Measurements from ENCODE around the gene SLC9C1.

SLC9C1 gene

GRCh38 chr3:112114576-112115160 is 179.3 kb downstream of the SLC9C1 start:
- Histone ChIP-seq H3K9ac (no peak overlapping the region), H3K36me3 (ENCODE audit: insufficient read depth) (no peaks in the 10 kb centered on the region), H2AFZ (ENCODE audit: low read depth) (no peak overlapping the region), H3K27me3 (ENCODE audit: insufficient read depth, low read depth) (no peaks in the 10 kb centered on the region), H4K20me1 (ENCODE audit: insufficient read depth) (no peaks in the 10 kb centered on the region), H3K4me3 (IDR thresholded peaks at IDR 0.05; ENCODE audit: insufficient read depth, low read depth, low read length) (no peak overlapping the region), H3K27ac (no peak overlapping the region), H3K4me1 (ENCODE audit: low read depth, poor library complexity, severe bottlenecking) (peaks cover 23% of the 10 kb centered on the region), H3K79me2 (ENCODE audit: insufficient read depth, low read depth) (no peaks in the 10 kb centered on the region), H3K4me2 (no peak overlapping the region)
- TF ChIP-seq CTCF (conservative IDR thresholded peaks at IDR 0.05; ENCODE audit: low read depth, low read length): no peak

GRCh38 chr3:112111785-112112402 is 182.1 kb downstream of the SLC9C1 start:
- no peak overlapping the region for H2AFZ ChIP-seq (ENCODE audit: low read depth)
- peak; percentile 92 for TF ChIP-seq CTCF (conservative IDR thresholded peaks at IDR 0.05; ENCODE audit: low read depth, low read length)
- H3K9ac ChIP-seq: no peak overlapping the region
- no peaks in the 10 kb centered on the region for H3K79me2 ChIP-seq (ENCODE audit: insufficient read depth, low read depth)
- peaks cover 37% of the 10 kb centered on the region for H3K4me1 ChIP-seq (ENCODE audit: low read depth, poor library complexity, severe bottlenecking)
- no peak overlapping the region for H3K4me2 ChIP-seq
- no peaks in the 10 kb centered on the region for H4K20me1 ChIP-seq (ENCODE audit: insufficient read depth)
- H3K27me3 ChIP-seq (ENCODE audit: insufficient read depth, low read depth): no peaks in the 10 kb centered on the region
- H3K4me3 ChIP-seq (IDR thresholded peaks at IDR 0.05; ENCODE audit: insufficient read depth, low read depth, low read length): no peak overlapping the region
- no peaks in the 10 kb centered on the region for H3K36me3 ChIP-seq (ENCODE audit: insufficient read depth)
- no peak overlapping the region for H3K27ac ChIP-seq

- no peak for TF ChIP-seq CTCF (conservative IDR thresholded peaks at IDR 0.05; ENCODE audit: low read depth, low read length)
- no peaks in the 10 kb centered on the region for H4K20me1 ChIP-seq (ENCODE audit: insufficient read depth)
- H3K79me2 ChIP-seq (ENCODE audit: insufficient read depth, low read depth): no peaks in the 10 kb centered on the region
- no peak overlapping the region for H3K27ac ChIP-seq
- H3K4me3 ChIP-seq (IDR thresholded peaks at IDR 0.05; ENCODE audit: insufficient read depth, low read depth, low read length): no peak overlapping the region
- H3K27me3 ChIP-seq (ENCODE audit: insufficient read depth, low read depth): no peaks in the 10 kb centered on the region
- 0 out of 2 replicates have a peak overlapping the region, but pooled peaks have one; percentile 24 for H2AFZ ChIP-seq (ENCODE audit: low read depth)
- no peak overlapping the region for H3K9ac ChIP-seq
- H3K4me1 ChIP-seq (ENCODE audit: low read depth, poor library complexity, severe bottlenecking): peaks cover 37% of the 10 kb centered on the region
- no peaks in the 10 kb centered on the region for H3K36me3 ChIP-seq (ENCODE audit: insufficient read depth)
- H3K4me2 ChIP-seq: peak overlapping the region; percentile 51
Observed at GRCh38 chr3:112109322-112109721, 184.7 kb downstream of the SLC9C1 start.

GRCh38 chr3:112104774-112105173 is 189.2 kb downstream of the SLC9C1 start:
- Histone ChIP-seq H2AFZ (ENCODE audit: low read depth) (no peak overlapping the region), H3K27me3 (ENCODE audit: insufficient read depth, low read depth) (no peaks in the 10 kb centered on the region), H3K36me3 (ENCODE audit: insufficient read depth) (no peaks in the 10 kb centered on the region), H3K4me1 (ENCODE audit: low read depth, poor library complexity, severe bottlenecking) (peaks cover 15% of the 10 kb centered on the region), H3K4me2 (no peak overlapping the region), H4K20me1 (ENCODE audit: insufficient read depth) (no peaks in the 10 kb centered on the region), H3K9ac (no peak overlapping the region), H3K27ac (no peak overlapping the region), H3K4me3 (IDR thresholded peaks at IDR 0.05; ENCODE audit: insufficient read depth, low read depth, low read length) (no peak overlapping the region), H3K79me2 (ENCODE audit: insufficient read depth, low read depth) (no peaks in the 10 kb centered on the region)
- no peak for TF ChIP-seq CTCF (conservative IDR thresholded peaks at IDR 0.05; ENCODE audit: low read depth, low read length)

Measured in KMS-11 (cell line).